Sigmoid colon (tissue), 7 donors: ENCODE measurements around the gene CLCNKA. TPM values are rescaled to one million over a fixed set of nuclear protein-coding genes. Genes with fewer than 3 reads are reported as not detected.
A peak's percentile ranks its signal among the peaks of the same experiment; 100 is the strongest.
"Not testable (repeated sequence)": the region's sequence is repeated elsewhere in the genome, so short reads cannot be mapped to it uniquely, and the experiment has no call there.

ENCODE experiments used
- DNase-seq: peaks from one replicate; pipeline ENCODE4 v3.0.0-alpha.2; 2019
- H3K27ac ChIP-seq, 4 donors: fragments of 200-600 bp; sonication (generic); one replicate each; pipeline ENCODE4 v1.5.1; 2016 to 2019; ENCODE audit warnings: mild to moderate bottlenecking in 1 of 4
- H3K27me3 ChIP-seq, 3 donors: fragments of 200-600 bp; sonication (generic); one replicate each; pipeline ENCODE4 v1.5.1; 2019; ENCODE audit warnings: mild to moderate bottlenecking in 1 of 3
- H3K36me3 ChIP-seq, 4 donors: fragments of 200-600 bp; sonication (generic); one replicate each; pipeline ENCODE4 v1.5.1; 2016 to 2019
- H3K4me1 ChIP-seq, 4 donors: fragments of 200-600 bp; sonication (generic); one replicate each; pipeline ENCODE4 v1.5.1; 2017 to 2019
- H3K4me3 ChIP-seq, 4 donors: fragments of 200-600 bp; sonication (generic); one replicate each; pipeline ENCODE4 v1.5.1; 2017 to 2019; ENCODE audit warnings: mild to moderate bottlenecking in 2 of 4, moderate library complexity in 1 of 4
- H3K9me3 ChIP-seq, 4 donors: fragments of 200-600 bp in 3 of 4; sonication (generic) in 3 of 4; one replicate each; pipeline versions ENCODE4 v1.5.1 to v1.6.1; 2013 to 2019
- CTCF ChIP-seq, 4 experiments: fragments of 450-650 bp in 3 of 4; fragments of 200-600 bp in 1 of 4; IDR thresholded peaks; one replicate each; pipeline ENCODE4 v1.5.1; 2016 to 2019; ENCODE audit warnings: antibody characterized with exemption in 4 of 4, mild to moderate bottlenecking in 3 of 4, moderate library complexity in 2 of 4
- EP300 ChIP-seq, 4 donors: sonication (generic); formaldehyde crosslinking; IDR thresholded peaks; one replicate each; pipeline ENCODE4 v1.6.1; 2017; ENCODE audit warnings: antibody characterized with exemption in 4 of 4
- POLR2A ChIP-seq, 2 donors: fragments of 450-650 bp; IDR thresholded peaks; one replicate each; pipeline ENCODE4 v1.6.1; 2016; ENCODE audit warnings: antibody characterized with exemption in 2 of 2, mild to moderate bottlenecking in 2 of 2, moderate library complexity in 2 of 2
- POLR2AphosphoS5 ChIP-seq, 4 donors: sonication (generic); formaldehyde crosslinking; IDR thresholded peaks; one replicate each; pipeline ENCODE4 v1.6.1; 2017; ENCODE audit warnings: antibody characterized with exemption in 4 of 4
- WGBS, 2 donors: extraction: QIAGEN DNeasy Blood & Tissue Kit; methylation state at CpG; one replicate each; pipeline ENCODE4 v1.1.7; 2013; 5-methylcytosine and 5-hydroxymethylcytosine counted together
- intact Hi-C: fragments of 100-400 bp; cut with DNase I; formaldehyde crosslinking; loops from one replicate; pipeline ENCODE4 v1.15.1; 2023
- polyA plus RNA-seq, 3 donors: library from polyadenylated mRNA; stranded (reverse); fragments of 200-250 nt; gene quantifications; one replicate each; pipeline ENCODE4 v1.2.3, GENCODE V29; 2013
- total RNA-seq, 4 donors: library from RNA; depleted of rRNA; stranded (reverse); fragments of >200 nt; gene quantifications; one replicate each; pipeline ENCODE4 v1.1.0, GENCODE V29; 2016
- donor health status: healthy with polysubstance abuse.
- donor health status: Bipolar disorder and iron deficiency.
- donor health status: healthy.

CLCNKA gene
- total and polyA plus RNA-seq, 7 donors: 0.13 to 1.1 TPM; not detected in 5

- peaks cover 3 to 23% (median 18%) of the 10 kb centered on the region in 4 donors for H3K4me1 ChIP-seq
- TF ChIP-seq EP300 (IDR thresholded peaks at IDR 0.05) (no peak), POLR2AphosphoS5 (IDR thresholded peaks at IDR 0.05) (no peak), POLR2A (IDR thresholded peaks at IDR 0.05) (no peak), CTCF (IDR thresholded peaks at IDR 0.05) (no peak)
- WGBS, 2 donors: 94% methylated on average over 1 of the region's 1 CpG
- H3K36me3 ChIP-seq: no peaks in the 10 kb centered on the region
- H3K9me3 ChIP-seq: no peaks in the 10 kb centered on the region
- DNase-seq: no peak
- no peak overlapping the region for H3K4me3 ChIP-seq
- no peak overlapping the region for H3K27ac ChIP-seq
- H3K27me3 ChIP-seq: no peaks in the 10 kb centered on the region
- intact Hi-C loops: no loop called here
These were observed 7.5 kb downstream of the CLCNKA start for GRCh38 chr1:16029288-16029687.

GRCh38 chr1:16031551-16031950, 9.7 kb downstream of the CLCNKA start:
- intact Hi-C loops: no loop called here
- Histone ChIP-seq H3K27me3 (no peaks in the 10 kb centered on the region), H3K4me3 (no peak overlapping the region), H3K27ac (no peak overlapping the region), H3K9me3 (no peaks in the 10 kb centered on the region), H3K4me1 (peaks cover 3 to 22% (median 17%) of the 10 kb centered on the region in 4 donors), H3K36me3 (no peaks in the 10 kb centered on the region)
- no peak for TF ChIP-seq POLR2A (IDR thresholded peaks at IDR 0.05)
- no peak for TF ChIP-seq CTCF (IDR thresholded peaks at IDR 0.05)
- no peak for TF ChIP-seq EP300 (IDR thresholded peaks at IDR 0.05)
- 86% methylated on average over 8 of the region's 8 CpGs for WGBS, 2 donors
- DNase-seq: no peak

GRCh38 chr1:16032388-16033102, 10.7 kb downstream of the CLCNKA start:
- H3K4me3 ChIP-seq: no peak overlapping the region
- H3K27ac ChIP-seq: no peak overlapping the region
- DNase-seq: peak; percentile 96
- no peaks in the 10 kb centered on the region for H3K36me3 ChIP-seq
- no peaks in the 10 kb centered on the region for H3K27me3 ChIP-seq
- intact Hi-C loops: loop anchor here (1.0 kb wide), 2 partner anchors 23 to 25 kb away; no protein-coding TSS in a partner anchor
- WGBS, 2 donors: 24 to 54% methylated on average over 18 of the region's 18 CpGs
- TF ChIP-seq EP300 (IDR thresholded peaks at IDR 0.05): no peak
- peak in 1 of 4 donors; percentile 37 for TF ChIP-seq POLR2AphosphoS5 (IDR thresholded peaks at IDR 0.05)
- TF ChIP-seq POLR2A (IDR thresholded peaks at IDR 0.05): no peak
- peak; percentile 99 to 100 (median 100) for TF ChIP-seq CTCF (IDR thresholded peaks at IDR 0.05)
- no peaks in the 10 kb centered on the region for H3K9me3 ChIP-seq
- peaks cover 0 to 13% (median 7%) of the 10 kb centered on the region in 4 donors for H3K4me1 ChIP-seq

GRCh38 chr1:16033103-16033632, 11.3 kb downstream of the CLCNKA start:
- not testable (repeated sequence) for H3K27me3 ChIP-seq, H3K4me3 ChIP-seq, H3K9me3 ChIP-seq, H3K36me3 ChIP-seq, DNase-seq, H3K27ac ChIP-seq
- H3K4me1 ChIP-seq: peaks cover 0 to 13% (median 7%) of the 10 kb centered on the region in 4 donors
- WGBS, 2 donors: 64 to 66% methylated on average over 7 of the region's 7 CpGs
- intact Hi-C loops: loop anchor here (1.0 kb wide), 1 partner anchor 24 kb away; no protein-coding TSS in a partner anchor

- H3K4me3 ChIP-seq, intact Hi-C loops, H3K27me3 ChIP-seq, H3K36me3 ChIP-seq, H3K27ac ChIP-seq, DNase-seq, H3K9me3 ChIP-seq: not testable (repeated sequence)
- H3K4me1 ChIP-seq: peaks cover 0 to 13% (median 7%) of the 10 kb centered on the region in 4 donors
- 88 to 90% methylated on average over 10 to 11 of the region's 11 CpGs for WGBS, 2 donors
These were observed 14.6 kb downstream of the CLCNKA start for GRCh38 chr1:16036461-16036860.

GRCh38 chr1:16038620-16038912, 16.7 kb downstream of the CLCNKA start:
- DNase-seq: no peak
- Histone ChIP-seq H3K9me3 (no peaks in the 10 kb centered on the region), H3K27ac (no peak overlapping the region), H3K27me3 (no peaks in the 10 kb centered on the region), H3K36me3 (no peaks in the 10 kb centered on the region), H3K4me3 (no peak overlapping the region), H3K4me1 (no peaks in the 10 kb centered on the region)
- TF ChIP-seq CTCF (IDR thresholded peaks at IDR 0.05): no peak
- no peak for TF ChIP-seq POLR2A (IDR thresholded peaks at IDR 0.05)
- TF ChIP-seq POLR2AphosphoS5 (IDR thresholded peaks at IDR 0.05): no peak
- no peak for TF ChIP-seq EP300 (IDR thresholded peaks at IDR 0.05)
- intact Hi-C loops: no loop called here
- WGBS, 2 donors: 36 to 77% methylated on average over 4 of the region's 4 CpGs

GRCh38 chr1:16039871-16040270, 18.0 kb downstream of the CLCNKA start:
- H3K27ac ChIP-seq, H3K27me3 ChIP-seq, H3K4me3 ChIP-seq, H3K36me3 ChIP-seq, H3K9me3 ChIP-seq, H3K4me1 ChIP-seq, intact Hi-C loops, DNase-seq: not testable (repeated sequence)
- WGBS, 2 donors: 72 to 73% methylated on average over 7 to 8 of the region's 8 CpGs
